ENCODE measurements around the gene PACSIN3. TPM values are rescaled to one million over a fixed set of nuclear protein-coding genes. Genes with fewer than 3 reads are reported as not detected.

The PACSIN3 gene
- total RNA-seq, 1 donor from 2014 or later = 17.0 TPM

- peaks cover 31% of the 10 kb centered on the region for H3K4me1 Mint-ChIP-seq (ENCODE audit: low read depth)
- peak overlapping the region; percentile 39 for H3K4me3 Mint-ChIP-seq
- H3K9me3 Mint-ChIP-seq = no peaks in the 10 kb centered on the region
- H3K36me3 Mint-ChIP-seq (ENCODE audit: low read depth) = peaks cover under 1% of the 10 kb centered on the region
- intact Hi-C loops (cut with micrococcal nuclease) = no loop called here
- no peaks in the 10 kb centered on the region for H3K27me3 Mint-ChIP-seq (ENCODE audit: insufficient read depth)
- H3K27ac Mint-ChIP-seq = no peak overlapping the region
- no peak for DNase-seq (ENCODE audit: low spot score)
These were observed 7.2 kb downstream of the PACSIN3 start for GRCh38 chr11:47178737-47179654.

GRCh38 chr11:47178316-47178715, 7.9 kb downstream of the PACSIN3 start:
- Mint-ChIP-seq H3K4me3 (no peak overlapping the region), H3K27me3 (ENCODE audit: insufficient read depth) (no peaks in the 10 kb centered on the region), H3K36me3 (ENCODE audit: low read depth) (peaks cover 5% of the 10 kb centered on the region), H3K27ac (no peak overlapping the region), H3K4me1 (ENCODE audit: low read depth) (peaks cover 36% of the 10 kb centered on the region), H3K9me3 (no peaks in the 10 kb centered on the region)
- DNase-seq (ENCODE audit: low spot score) = no peak
- intact Hi-C loops (cut with micrococcal nuclease) = no loop called here

- H3K4me3 Mint-ChIP-seq = peak overlapping the region; percentile 97
- no peak for DNase-seq (ENCODE audit: low spot score)
- H3K9me3 Mint-ChIP-seq = no peaks in the 10 kb centered on the region
- H3K4me1 Mint-ChIP-seq (ENCODE audit: low read depth) = peaks cover 36% of the 10 kb centered on the region
- H3K27me3 Mint-ChIP-seq (ENCODE audit: insufficient read depth) = no peaks in the 10 kb centered on the region
- H3K27ac Mint-ChIP-seq = peak overlapping the region; percentile 100
- intact Hi-C loops (cut with micrococcal nuclease) = loop anchor here (1.0 to 2.0 kb wide), 10 partner anchors 8 to 675 kb away; partner anchors contain the start of genes ACP2, ARHGAP1, FNBP4 and PACSIN3
- peaks cover 5% of the 10 kb centered on the region for H3K36me3 Mint-ChIP-seq (ENCODE audit: low read depth)
These were observed 8.4 kb downstream of the PACSIN3 start for GRCh38 chr11:47177846-47178245.

GRCh38 chr11:47177229-47177845, 8.9 kb downstream of the PACSIN3 start:
- Mint-ChIP-seq H3K36me3 (ENCODE audit: low read depth) (peaks cover 8% of the 10 kb centered on the region), H3K27ac (peak overlapping the region; percentile 100), H3K27me3 (ENCODE audit: insufficient read depth) (no peaks in the 10 kb centered on the region), H3K4me3 (peak overlapping the region; percentile 97), H3K9me3 (no peaks in the 10 kb centered on the region), H3K4me1 (ENCODE audit: low read depth) (peaks cover 36% of the 10 kb centered on the region)
- intact Hi-C loops (cut with micrococcal nuclease) = loop anchor here (1.0 to 2.0 kb wide), 10 partner anchors 9 to 676 kb away; partner anchors contain the start of genes ACP2, ARHGAP1, FNBP4 and PACSIN3
- peak; percentile 64 for DNase-seq (ENCODE audit: low spot score)

- no peaks in the 10 kb centered on the region for H3K27me3 Mint-ChIP-seq (ENCODE audit: insufficient read depth)
- H3K36me3 Mint-ChIP-seq (ENCODE audit: low read depth) = peaks cover 8% of the 10 kb centered on the region
- intact Hi-C loops (cut with micrococcal nuclease) = loop anchor here (1.0 to 2.0 kb wide), 11 partner anchors 10 to 677 kb away; partner anchors contain the start of genes ACP2, ARHGAP1, FNBP4 and PACSIN3
- peak within 1 kb of the TSS; percentile 100 for H3K27ac Mint-ChIP-seq
- H3K4me1 Mint-ChIP-seq (ENCODE audit: low read depth) = peaks cover 36% of the 10 kb centered on the region
- peak; percentile 96 for DNase-seq (ENCODE audit: low spot score)
- H3K9me3 Mint-ChIP-seq = no peaks in the 10 kb centered on the region
- peak within 1 kb of the TSS; percentile 97 for H3K4me3 Mint-ChIP-seq
These were observed 9.7 kb downstream of the PACSIN3 start, which contains the start of gene ARFGAP2 for GRCh38 chr11:47176328-47177228. ARFGAP2 (minus strand) TSS chr11:47176879; CDS start chr11:47176853, 26 bp downstream.

GRCh38 chr11:47175746-47176327, 10.4 kb downstream of the PACSIN3 start:
- Mint-ChIP-seq H3K36me3 (ENCODE audit: low read depth) (peaks cover 10% of the 10 kb centered on the region), H3K4me3 (peak overlapping the region; percentile 97), H3K27me3 (ENCODE audit: insufficient read depth) (no peaks in the 10 kb centered on the region), H3K9me3 (no peaks in the 10 kb centered on the region), H3K4me1 (ENCODE audit: low read depth) (peaks cover 36% of the 10 kb centered on the region), H3K27ac (peak overlapping the region; percentile 95)
- intact Hi-C loops (cut with micrococcal nuclease) = loop anchor here (1.0 to 2.0 kb wide), 2 partner anchors 250 to 475 kb away; partner anchors contain the start of genes ARHGAP1, PSMC3 and ZNF408
- DNase-seq (ENCODE audit: low spot score) = no peak

- Mint-ChIP-seq H3K27me3 (ENCODE audit: insufficient read depth) (no peaks in the 10 kb centered on the region), H3K36me3 (ENCODE audit: low read depth) (peaks cover 17% of the 10 kb centered on the region), H3K4me1 (ENCODE audit: low read depth) (peaks cover 29% of the 10 kb centered on the region), H3K4me3 (no peak overlapping the region), H3K27ac (no peak overlapping the region), H3K9me3 (no peaks in the 10 kb centered on the region)
- DNase-seq (ENCODE audit: low spot score) = no peak
- intact Hi-C loops (cut with micrococcal nuclease) = no loop called here
These were observed 13.4 kb downstream of the PACSIN3 start for GRCh38 chr11:47172740-47173336.

- no peak overlapping the region for H3K27ac Mint-ChIP-seq
- H3K4me3 Mint-ChIP-seq = no peak overlapping the region
- H3K36me3 Mint-ChIP-seq (ENCODE audit: low read depth) = peaks cover 20% of the 10 kb centered on the region
- DNase-seq (ENCODE audit: low spot score) = no peak
- intact Hi-C loops (cut with micrococcal nuclease) = no loop called here
- H3K9me3 Mint-ChIP-seq = no peaks in the 10 kb centered on the region
- H3K4me1 Mint-ChIP-seq (ENCODE audit: low read depth) = peaks cover 20% of the 10 kb centered on the region
- no peaks in the 10 kb centered on the region for H3K27me3 Mint-ChIP-seq (ENCODE audit: insufficient read depth)
These were observed 14.4 kb downstream of the PACSIN3 start for GRCh38 chr11:47171856-47172255.

- DNase-seq (ENCODE audit: low spot score) = no peak
- Mint-ChIP-seq H3K4me3 (no peak overlapping the region), H3K27ac (no peak overlapping the region), H3K27me3 (ENCODE audit: insufficient read depth) (no peaks in the 10 kb centered on the region), H3K36me3 (ENCODE audit: low read depth) (peaks cover 20% of the 10 kb centered on the region), H3K4me1 (ENCODE audit: low read depth) (peaks cover 20% of the 10 kb centered on the region), H3K9me3 (no peaks in the 10 kb centered on the region)
- intact Hi-C loops (cut with micrococcal nuclease) = no loop called here
These were observed 15.0 kb downstream of the PACSIN3 start for GRCh38 chr11:47171061-47171838.

- intact Hi-C loops (cut with micrococcal nuclease) = no loop called here
- Mint-ChIP-seq H3K27me3 (ENCODE audit: insufficient read depth) (no peaks in the 10 kb centered on the region), H3K4me1 (ENCODE audit: low read depth) (no peaks in the 10 kb centered on the region), H3K4me3 (no peak overlapping the region), H3K36me3 (ENCODE audit: low read depth) (peaks cover 17% of the 10 kb centered on the region), H3K9me3 (no peaks in the 10 kb centered on the region), H3K27ac (no peak overlapping the region)
- DNase-seq (ENCODE audit: low spot score) = no peak
These were observed 19.9 kb downstream of the PACSIN3 start for GRCh38 chr11:47166368-47166767.

- Mint-ChIP-seq H3K9me3 (no peaks in the 10 kb centered on the region), H3K36me3 (ENCODE audit: low read depth) (peaks cover 13% of the 10 kb centered on the region), H3K27ac (no peak overlapping the region), H3K4me1 (ENCODE audit: low read depth) (no peaks in the 10 kb centered on the region), H3K27me3 (ENCODE audit: insufficient read depth) (no peaks in the 10 kb centered on the region), H3K4me3 (no peak overlapping the region)
- intact Hi-C loops (cut with micrococcal nuclease) = no loop called here
- no peak for DNase-seq (ENCODE audit: low spot score)
These were observed 20.9 kb downstream of the PACSIN3 start for GRCh38 chr11:47165253-47165840.

Data from activated T-helper 1 cell treated with anti-CD3 and anti-CD28 coated beads, Interleukin-12 subunit alpha, Interleukin-12 subunit beta, Interleukin-2, Interleukin-4 antibody, amounts not matched to agents 30 ng/mL and 10 ng/mL and 1 ng/mL, durations not matched to agents 14 hours and 24 hours and 36 hours (primary cell).